ENCODE data around the gene IQSEC3. TPM values are rescaled to one million over a fixed set of nuclear protein-coding genes. Genes with fewer than 3 reads are reported as not detected.
"Not testable (repeated sequence)": the region's sequence is repeated elsewhere in the genome, so short reads cannot be mapped to it uniquely, and the experiment has no call there.

Gene IQSEC3
- total RNA-seq, 2 experiments from 2014 or later = not detected

DNA sequence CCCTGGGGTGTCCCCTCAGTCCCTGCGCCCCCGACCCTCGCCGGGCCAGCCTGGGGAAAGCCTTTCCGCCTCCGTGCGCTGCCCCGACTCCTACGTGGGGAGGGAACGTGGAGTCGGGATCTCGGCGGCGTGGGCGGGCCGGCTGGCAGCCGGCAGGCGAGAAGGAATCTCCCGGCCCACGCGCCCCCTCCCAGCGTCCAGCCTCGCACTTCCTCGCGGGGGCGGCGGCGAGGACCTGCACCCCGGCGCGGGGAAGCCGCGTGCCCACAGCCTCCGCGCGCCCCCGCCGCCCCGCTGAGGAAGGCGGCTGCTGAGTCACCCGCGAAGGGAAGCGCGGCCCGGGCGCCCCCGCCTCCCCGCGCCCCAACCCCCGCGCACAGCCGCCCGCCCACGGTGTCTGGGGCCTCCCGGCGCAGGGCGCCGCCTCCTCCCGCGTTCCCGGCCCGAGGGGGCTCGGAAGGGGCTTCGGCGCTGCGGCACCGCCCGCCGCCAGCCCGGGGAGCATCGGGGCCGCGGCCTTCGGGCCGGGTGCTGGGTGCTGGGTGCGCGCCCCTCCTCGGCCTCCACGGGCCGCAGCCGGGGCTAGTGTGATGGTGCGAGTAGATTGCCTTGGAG lies 11.3 kb downstream of the IQSEC3 start:
- H3K9me2 ChIP-seq (ENCODE audit: insufficient read depth, low read length); H4K20me1 ChIP-seq (ENCODE audit: insufficient read depth, low read length); CTCF ChIA-PET (ENCODE audit: unreplicated experiment); POLR2A ChIA-PET; BruUV-seq (replicated peaks); H3K4me2 ChIP-seq (ENCODE audit: low read length); H3K36me3 ChIP-seq (ENCODE audit: insufficient read depth, low read length); H2AFZ ChIP-seq (ENCODE audit: low read length); H3K27ac ChIP-seq (ENCODE audit: low read depth, low read length, poor library complexity, severe bottlenecking); H3K9me3 ChIP-seq (ENCODE audit: low read length); H3K4me1 ChIP-seq (ENCODE audit: insufficient read depth, low read length, poor library complexity, severe bottlenecking); intact Hi-C loops (cut with micrococcal nuclease; ENCODE audit: unreplicated experiment); DNase-seq (ENCODE audit: low spot score); H3K79me2 ChIP-seq (ENCODE audit: insufficient read depth, low read depth, low read length); H3K4me3 ChIP-seq (ENCODE audit: low read depth, low read length, poor library complexity, severe bottlenecking): not testable (repeated sequence)

DNA sequence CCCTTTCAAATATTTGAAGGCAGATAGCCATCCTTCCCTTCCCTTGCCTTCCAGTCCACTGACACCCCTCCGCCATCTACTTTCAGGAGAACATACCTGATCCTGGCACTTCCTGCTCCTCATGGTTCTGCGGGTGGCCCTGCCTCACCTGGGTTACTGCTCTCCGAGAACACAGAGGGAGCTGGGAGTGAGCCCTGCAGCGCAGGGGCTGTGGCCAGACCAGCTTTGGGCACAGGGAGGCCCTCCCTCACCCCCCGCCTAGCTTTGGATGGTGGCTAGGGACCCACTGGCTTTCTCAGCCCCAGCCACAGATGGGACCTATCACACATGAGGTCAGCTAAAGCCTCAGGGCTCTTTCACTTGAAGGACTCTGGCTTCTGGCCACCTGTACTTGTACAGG lies 12.4 kb downstream of the IQSEC3 start:
- Histone ChIP-seq H3K9me3 (ENCODE audit: low read length) (no peaks in the 10 kb centered on the region), H4K20me1 (ENCODE audit: insufficient read depth, low read length) (no peaks in the 10 kb centered on the region), H3K4me3 (ENCODE audit: low read depth, low read length, poor library complexity, severe bottlenecking) (no peak overlapping the region), H3K27ac (ENCODE audit: low read depth, low read length, poor library complexity, severe bottlenecking) (no peak overlapping the region), H2AFZ (ENCODE audit: low read length) (no peak overlapping the region), H3K9me2 (ENCODE audit: insufficient read depth, low read length) (no peaks in the 10 kb centered on the region), H3K36me3 (ENCODE audit: insufficient read depth, low read length) (no peaks in the 10 kb centered on the region), H3K4me1 (ENCODE audit: insufficient read depth, low read length, poor library complexity, severe bottlenecking) (no peaks in the 10 kb centered on the region), H3K79me2 (ENCODE audit: insufficient read depth, low read depth, low read length) (no peaks in the 10 kb centered on the region), H3K4me2 (ENCODE audit: low read length) (no peak overlapping the region)
- CTCF ChIA-PET (ENCODE audit: unreplicated experiment) = no interaction called here
- intact Hi-C loops (cut with micrococcal nuclease; ENCODE audit: unreplicated experiment) = no loop called here
- POLR2A ChIA-PET = no interaction called here
- no peak for DNase-seq (ENCODE audit: low spot score)
- no TSS peak for BruUV-seq (replicated peaks)
- TF ChIP-seq CTCF (conservative IDR thresholded peaks at IDR 0.05; ENCODE audit: low read length) (no peak), EZH2phosphoT487 (IDR thresholded peaks at IDR 0.05; ENCODE audit: borderline replicate concordance, low read depth, low read length) (no peak)

GRCh38 chr12:80681-81190 lies 14.2 kb downstream of the IQSEC3 start:
- Histone ChIP-seq H3K4me1 (ENCODE audit: insufficient read depth, low read length, poor library complexity, severe bottlenecking) (no peaks in the 10 kb centered on the region), H3K27ac (ENCODE audit: low read depth, low read length, poor library complexity, severe bottlenecking) (no peak overlapping the region), H3K9me2 (ENCODE audit: insufficient read depth, low read length) (no peaks in the 10 kb centered on the region), H3K4me3 (ENCODE audit: low read depth, low read length, poor library complexity, severe bottlenecking) (no peak overlapping the region), H3K79me2 (ENCODE audit: insufficient read depth, low read depth, low read length) (no peaks in the 10 kb centered on the region), H4K20me1 (ENCODE audit: insufficient read depth, low read length) (no peaks in the 10 kb centered on the region), H3K4me2 (ENCODE audit: low read length) (no peak overlapping the region), H3K9me3 (ENCODE audit: low read length) (no peaks in the 10 kb centered on the region), H2AFZ (ENCODE audit: low read length) (no peak overlapping the region), H3K36me3 (ENCODE audit: insufficient read depth, low read length) (no peaks in the 10 kb centered on the region)
- BruUV-seq (replicated peaks) = no TSS peak
- POLR2A ChIA-PET = no interaction called here
- DNase-seq (ENCODE audit: low spot score) = no peak
- intact Hi-C loops (cut with micrococcal nuclease; ENCODE audit: unreplicated experiment) = no loop called here
- CTCF ChIA-PET (ENCODE audit: unreplicated experiment) = no interaction called here
- TF ChIP-seq EZH2phosphoT487 (IDR thresholded peaks at IDR 0.05; ENCODE audit: borderline replicate concordance, low read depth, low read length) (no peak), CTCF (conservative IDR thresholded peaks at IDR 0.05; ENCODE audit: low read length) (no peak)

All from OCI-LY7 (cell line).